GM12878 (cell line): Measurements from ENCODE around the gene NPAS3. TPM values are rescaled to one million over a fixed set of nuclear protein-coding genes. Genes with fewer than 3 reads are reported as not detected.

Experiments
- CBFB ChIP-seq: IDR thresholded peaks from 2 replicates; pipeline ENCODE4 v1.6.1; 2016; ENCODE audit warnings: antibody characterized with exemption, low read depth
- DPF2 ChIP-seq: fragments of 450-650 bp; IDR thresholded peaks from 2 replicates; pipeline ENCODE4 v1.6.1; 2017; ENCODE audit warnings: mild to moderate bottlenecking
- EED ChIP-seq: sonication (generic); IDR thresholded peaks from 2 replicates; pipeline ENCODE4 v1.6.1; 2016; ENCODE audit warnings: antibody characterized with exemption, low read depth
- FOXM1 ChIP-seq: IDR thresholded peaks from 2 replicates; pipeline ENCODE4 v1.6.1; 2012; ENCODE audit warnings: low read depth, mild to moderate bottlenecking, inconsistent platforms, low read length, moderate library complexity
- MXI1 ChIP-seq: fragments of 150-350 bp; IDR thresholded peaks from 2 replicates; pipeline ENCODE4 v1.6.1; 2011; ENCODE audit warnings: low read depth, mild to moderate bottlenecking, inconsistent platforms, low read length, improper control_type of control experiment
- NFIC ChIP-seq: IDR thresholded peaks from 2 replicates; pipeline ENCODE4 v1.6.1; 2012; ENCODE audit warnings: low read depth, mild to moderate bottlenecking, inconsistent platforms, low read length, moderate library complexity
- PAX5 ChIP-seq: IDR thresholded peaks from 2 replicates; pipeline ENCODE4 v1.6.1; 2011; ENCODE audit warnings: low read depth, low read length, borderline replicate concordance
- POLR2AphosphoS5 ChIP-seq: IDR thresholded peaks from 2 replicates; pipeline ENCODE4 v1.6.1; 2011; ENCODE audit warnings: mild to moderate bottlenecking, low read length, inconsistent platforms
- RAD21 ChIP-seq: IDR thresholded peaks from 2 replicates; pipeline ENCODE4 v1.6.1; 2011; ENCODE audit warnings: mild to moderate bottlenecking, low read depth, low read length, moderate library complexity; ENCODE audit not compliant: insufficient read depth
- RB1 ChIP-seq: fragments of 450-650 bp; formaldehyde crosslinking; IDR thresholded peaks from 2 replicates; pipeline ENCODE4 v1.6.1; 2017; ENCODE audit warnings: mild to moderate bottlenecking, borderline replicate concordance
- RELA ChIP-seq: fragments of 450-650 bp; IDR thresholded peaks from 2 replicates; pipeline ENCODE4 v1.8.0; 2014; ENCODE audit warnings: borderline replicate concordance; ENCODE audit not compliant: partially characterized antibody
- SIN3A ChIP-seq: IDR thresholded peaks from 2 replicates; pipeline ENCODE4 v1.6.1; 2012; ENCODE audit warnings: low read depth, low read length, improper control_type of control experiment
- SPI1 ChIP-seq: IDR thresholded peaks from 2 replicates; pipeline ENCODE4 v1.6.1; 2011; ENCODE audit warnings: low read depth, mild to moderate bottlenecking, low read length, moderate library complexity, borderline replicate concordance; ENCODE audit not compliant: insufficient read depth
- SREBF1 ChIP-seq: IDR thresholded peaks from 2 replicates; pipeline ENCODE4 v1.6.1; 2012; ENCODE audit warnings: mild to moderate bottlenecking, low read length
- SREBF2 ChIP-seq: IDR thresholded peaks from 2 replicates; pipeline ENCODE4 v1.6.1; 2012; ENCODE audit warnings: mild to moderate bottlenecking, low read length
- YBX1 ChIP-seq: fragments of 450-650 bp; IDR thresholded peaks from 2 replicates; pipeline ENCODE4 v1.6.1; 2016; ENCODE audit warnings: antibody characterized with exemption
- ZNF24 ChIP-seq: fragments of 450-650 bp; IDR thresholded peaks from 2 replicates; pipeline ENCODE4 v1.6.1; 2017; ENCODE audit warnings: antibody characterized with exemption, mild to moderate bottlenecking
- ZNF384 ChIP-seq: IDR thresholded peaks from 2 replicates; pipeline ENCODE4 v1.6.1; 2012; ENCODE audit warnings: low read depth, mild to moderate bottlenecking, low read length, improper control_type of control experiment, borderline replicate concordance
- polyA plus RNA-seq, 11 experiments: library from polyadenylated mRNA; depleted of rRNA in 4 of 11; unstranded in 6 of 11; stranded (reverse) in 5 of 11; fragments of >200 nt; fragmentation: Nextera tagmentation in 4 of 11; fragmentation: Illumina TruSeq in 1 of 11; extraction: Ambion mirVana in 4 of 11; extraction: Trizol in 1 of 11; gene quantifications; 1 replicate in 1 of 11; 2 replicates in 10 of 11; pipeline versions ENCODE4 v1.2.1 to v1.2.3, GENCODE V29; 2011 to 2016; ENCODE audit warnings: inconsistent platforms in 2 of 11, missing spikeins in 2 of 11, low read depth in 1 of 11
- total RNA-seq, 4 experiments: library from RNA; depleted of rRNA in 3 of 4; stranded (reverse); fragments of >200 nt in 3 of 4; fragmentation: Illumina TruSeq in 1 of 4; extraction: Trizol in 1 of 4; gene quantifications; 2 replicates each; pipeline versions ENCODE4 v1.2.1 to v1.2.3, GENCODE V29; 2013 to 2021
- TF ChIP-seq, protein P1 (sequence below): fragments of 450-650 bp; IDR thresholded peaks from 2 replicates; pipeline ENCODE4 v1.6.1; 2017; ENCODE audit warnings: low read depth, mild to moderate bottlenecking, moderate library complexity
- TF ChIP-seq, protein P2 (sequence below): fragments of 450-650 bp; IDR thresholded peaks from 2 replicates; pipeline ENCODE4 v1.6.1; 2017; ENCODE audit warnings: mild to moderate bottlenecking, moderate library complexity
- TF ChIP-seq, protein P3 (sequence below): fragments of 450-650 bp; IDR thresholded peaks from 2 replicates; pipeline ENCODE4 v1.6.1; 2017; ENCODE audit warnings: borderline replicate concordance
- TF ChIP-seq, protein P4 (sequence below): fragments of 450-650 bp; IDR thresholded peaks from 2 replicates; pipeline ENCODE4 v1.6.1; 2017; ENCODE audit warnings: mild to moderate bottlenecking, low read depth, inconsistent platforms; ENCODE audit not compliant: poor library complexity, severe bottlenecking

NPAS3 gene
- total and polyA plus RNA-seq, 10 of the 15 experiments (the other 5 are each of a cell fraction or from before 2014, with no cell fraction given): under 0.01 to 2.7 (median 0.03) TPM; not detected in 6

DNA sequence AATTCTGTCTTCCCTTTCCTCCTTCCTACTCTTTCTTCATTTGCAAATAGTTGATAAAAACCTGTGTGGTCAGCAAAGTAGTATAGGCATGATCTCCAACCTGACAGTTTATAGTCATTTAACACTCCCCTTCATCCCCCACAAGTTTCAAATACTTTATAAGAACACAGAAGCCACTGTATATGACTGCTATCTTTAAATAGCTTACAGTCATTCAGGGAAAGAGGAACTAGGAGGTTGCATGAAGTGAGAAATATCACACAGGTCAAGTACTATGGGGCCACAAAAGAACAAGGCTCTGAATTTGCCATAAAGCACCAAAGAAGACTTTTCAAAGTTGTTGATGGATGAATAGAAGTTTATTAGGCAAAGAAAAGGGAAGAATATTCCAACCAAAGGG is 431.3 kb downstream of the NPAS3 start (continued):
- TF ChIP-seq, protein P1, sequence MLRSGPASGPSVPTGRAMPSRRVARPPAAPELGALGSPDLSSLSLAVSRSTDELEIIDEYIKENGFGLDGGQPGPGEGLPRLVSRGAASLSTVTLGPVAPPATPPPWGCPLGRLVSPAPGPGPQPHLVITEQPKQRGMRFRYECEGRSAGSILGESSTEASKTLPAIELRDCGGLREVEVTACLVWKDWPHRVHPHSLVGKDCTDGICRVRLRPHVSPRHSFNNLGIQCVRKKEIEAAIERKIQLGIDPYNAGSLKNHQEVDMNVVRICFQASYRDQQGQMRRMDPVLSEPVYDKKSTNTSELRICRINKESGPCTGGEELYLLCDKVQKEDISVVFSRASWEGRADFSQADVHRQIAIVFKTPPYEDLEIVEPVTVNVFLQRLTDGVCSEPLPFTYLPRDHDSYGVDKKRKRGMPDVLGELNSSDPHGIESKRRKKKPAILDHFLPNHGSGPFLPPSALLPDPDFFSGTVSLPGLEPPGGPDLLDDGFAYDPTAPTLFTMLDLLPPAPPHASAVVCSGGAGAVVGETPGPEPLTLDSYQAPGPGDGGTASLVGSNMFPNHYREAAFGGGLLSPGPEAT: peak; percentile 84; the same call in 1 of the 2 replicates
- TF ChIP-seq MXI1: no peak
- peak; percentile 94 for TF ChIP-seq DPF2
- no peak for TF ChIP-seq YBX1
- no peak for TF ChIP-seq ZNF384
- TF ChIP-seq, protein P2, sequence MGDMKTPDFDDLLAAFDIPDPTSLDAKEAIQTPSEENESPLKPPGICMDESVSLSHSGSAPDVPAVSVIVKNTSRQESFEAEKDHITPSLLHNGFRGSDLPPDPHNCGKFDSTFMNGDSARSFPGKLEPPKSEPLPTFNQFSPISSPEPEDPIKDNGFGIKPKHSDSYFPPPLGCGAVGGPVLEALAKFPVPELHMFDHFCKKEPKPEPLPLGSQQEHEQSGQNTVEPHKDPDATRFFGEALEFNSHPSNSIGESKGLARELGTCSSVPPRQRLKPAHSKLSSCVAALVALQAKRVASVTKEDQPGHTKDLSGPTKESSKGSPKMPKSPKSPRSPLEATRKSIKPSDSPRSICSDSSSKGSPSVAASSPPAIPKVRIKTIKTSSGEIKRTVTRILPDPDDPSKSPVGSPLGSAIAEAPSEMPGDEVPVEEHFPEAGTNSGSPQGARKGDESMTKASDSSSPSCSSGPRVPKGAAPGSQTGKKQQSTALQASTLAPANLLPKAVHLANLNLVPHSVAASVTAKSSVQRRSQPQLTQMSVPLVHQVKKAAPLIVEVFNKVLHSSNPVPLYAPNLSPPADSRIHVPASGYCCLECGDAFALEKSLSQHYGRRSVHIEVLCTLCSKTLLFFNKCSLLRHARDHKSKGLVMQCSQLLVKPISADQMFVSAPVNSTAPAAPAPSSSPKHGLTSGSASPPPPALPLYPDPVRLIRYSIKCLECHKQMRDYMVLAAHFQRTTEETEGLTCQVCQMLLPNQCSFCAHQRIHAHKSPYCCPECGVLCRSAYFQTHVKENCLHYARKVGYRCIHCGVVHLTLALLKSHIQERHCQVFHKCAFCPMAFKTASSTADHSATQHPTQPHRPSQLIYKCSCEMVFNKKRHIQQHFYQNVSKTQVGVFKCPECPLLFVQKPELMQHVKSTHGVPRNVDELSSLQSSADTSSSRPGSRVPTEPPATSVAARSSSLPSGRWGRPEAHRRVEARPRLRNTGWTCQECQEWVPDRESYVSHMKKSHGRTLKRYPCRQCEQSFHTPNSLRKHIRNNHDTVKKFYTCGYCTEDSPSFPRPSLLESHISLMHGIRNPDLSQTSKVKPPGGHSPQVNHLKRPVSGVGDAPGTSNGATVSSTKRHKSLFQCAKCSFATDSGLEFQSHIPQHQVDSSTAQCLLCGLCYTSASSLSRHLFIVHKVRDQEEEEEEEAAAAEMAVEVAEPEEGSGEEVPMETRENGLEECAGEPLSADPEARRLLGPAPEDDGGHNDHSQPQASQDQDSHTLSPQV: no peak
- 0 out of 2 replicates have a peak, but pooled peaks have one; percentile 44 for TF ChIP-seq ZNF24
- TF ChIP-seq EED: no peak
- no peak for TF ChIP-seq RELA
- TF ChIP-seq FOXM1: peak; percentile 73
- TF ChIP-seq RAD21: no peak
- no peak for TF ChIP-seq CBFB
- peak; percentile 84 for TF ChIP-seq SPI1
- peak; percentile 67; the same call in 1 of the 2 replicates for TF ChIP-seq SREBF1
- TF ChIP-seq, protein P3, sequence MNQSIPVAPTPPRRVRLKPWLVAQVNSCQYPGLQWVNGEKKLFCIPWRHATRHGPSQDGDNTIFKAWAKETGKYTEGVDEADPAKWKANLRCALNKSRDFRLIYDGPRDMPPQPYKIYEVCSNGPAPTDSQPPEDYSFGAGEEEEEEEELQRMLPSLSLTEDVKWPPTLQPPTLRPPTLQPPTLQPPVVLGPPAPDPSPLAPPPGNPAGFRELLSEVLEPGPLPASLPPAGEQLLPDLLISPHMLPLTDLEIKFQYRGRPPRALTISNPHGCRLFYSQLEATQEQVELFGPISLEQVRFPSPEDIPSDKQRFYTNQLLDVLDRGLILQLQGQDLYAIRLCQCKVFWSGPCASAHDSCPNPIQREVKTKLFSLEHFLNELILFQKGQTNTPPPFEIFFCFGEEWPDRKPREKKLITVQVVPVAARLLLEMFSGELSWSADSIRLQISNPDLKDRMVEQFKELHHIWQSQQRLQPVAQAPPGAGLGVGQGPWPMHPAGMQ: no peak
- peak; percentile 91 for TF ChIP-seq NFIC
- TF ChIP-seq PAX5: peak; percentile 80; the same call in 1 of the 2 replicates
- TF ChIP-seq SIN3A: no peak
- TF ChIP-seq, protein P4, sequence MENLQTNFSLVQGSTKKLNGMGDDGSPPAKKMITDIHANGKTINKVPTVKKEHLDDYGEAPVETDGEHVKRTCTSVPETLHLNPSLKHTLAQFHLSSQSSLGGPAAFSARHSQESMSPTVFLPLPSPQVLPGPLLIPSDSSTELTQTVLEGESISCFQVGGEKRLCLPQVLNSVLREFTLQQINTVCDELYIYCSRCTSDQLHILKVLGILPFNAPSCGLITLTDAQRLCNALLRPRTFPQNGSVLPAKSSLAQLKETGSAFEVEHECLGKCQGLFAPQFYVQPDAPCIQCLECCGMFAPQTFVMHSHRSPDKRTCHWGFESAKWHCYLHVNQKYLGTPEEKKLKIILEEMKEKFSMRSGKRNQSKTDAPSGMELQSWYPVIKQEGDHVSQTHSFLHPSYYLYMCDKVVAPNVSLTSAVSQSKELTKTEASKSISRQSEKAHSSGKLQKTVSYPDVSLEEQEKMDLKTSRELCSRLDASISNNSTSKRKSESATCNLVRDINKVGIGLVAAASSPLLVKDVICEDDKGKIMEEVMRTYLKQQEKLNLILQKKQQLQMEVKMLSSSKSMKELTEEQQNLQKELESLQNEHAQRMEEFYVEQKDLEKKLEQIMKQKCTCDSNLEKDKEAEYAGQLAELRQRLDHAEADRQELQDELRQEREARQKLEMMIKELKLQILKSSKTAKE: peak; percentile 37
- no peak for TF ChIP-seq SREBF2
- TF ChIP-seq RB1: no peak
- TF ChIP-seq POLR2AphosphoS5: no peak
